ENCODE measurements around the gene KRTAP4-3. TPM values are rescaled to one million over a fixed set of nuclear protein-coding genes. Genes with fewer than 3 reads are reported as not detected.
"Not testable (repeated sequence)": the region's sequence is repeated elsewhere in the genome, so short reads cannot be mapped to it uniquely, and the experiment has no call there.

Gene KRTAP4-3
- total RNA-seq, 1 donor from 2014 or later: not detected

- Mint-ChIP-seq H3K9me3 (ENCODE audit: low read depth) (no peaks in the 10 kb centered on the region), H3K4me3 (ENCODE audit: unreplicated experiment) (no peak overlapping the region), H3K36me3 (ENCODE audit: low read depth) (no peaks in the 10 kb centered on the region), H3K27me3 (ENCODE audit: low read depth) (no peaks in the 10 kb centered on the region), H3K4me1 (ENCODE audit: low read depth) (peaks cover 38% of the 10 kb centered on the region), H3K27ac (ENCODE audit: unreplicated experiment) (no peak overlapping the region)
- DNase-seq (ENCODE audit: low spot score): no peak
- TF ChIP-seq CTCF (IDR thresholded peaks at IDR 0.05): no peak
These were observed 46.3 kb downstream of the KRTAP4-3 start for GRCh38 chr17:41121742-41122141.

- H3K9me3 Mint-ChIP-seq (ENCODE audit: low read depth); DNase-seq (ENCODE audit: low spot score); H3K36me3 Mint-ChIP-seq (ENCODE audit: low read depth); H3K4me3 Mint-ChIP-seq (ENCODE audit: unreplicated experiment); H3K27me3 Mint-ChIP-seq (ENCODE audit: low read depth): not testable (repeated sequence)
- Mint-ChIP-seq H3K27ac (ENCODE audit: unreplicated experiment) (peak overlapping the region; percentile 22), H3K4me1 (ENCODE audit: low read depth) (peaks cover 37% of the 10 kb centered on the region)
These were observed 48.0 kb downstream of the KRTAP4-3 start for GRCh38 chr17:41119696-41120690.

- Mint-ChIP-seq H3K27me3 (ENCODE audit: low read depth) (no peaks in the 10 kb centered on the region), H3K4me3 (ENCODE audit: unreplicated experiment) (no peak overlapping the region), H3K27ac (ENCODE audit: unreplicated experiment) (peak overlapping the region; percentile 2), H3K36me3 (ENCODE audit: low read depth) (no peaks in the 10 kb centered on the region), H3K4me1 (ENCODE audit: low read depth) (peaks cover 28% of the 10 kb centered on the region), H3K9me3 (ENCODE audit: low read depth) (no peaks in the 10 kb centered on the region)
- TF ChIP-seq CTCF (IDR thresholded peaks at IDR 0.05): no peak
- no peak for DNase-seq (ENCODE audit: low spot score)
These were observed 49.3 kb downstream of the KRTAP4-3 start for GRCh38 chr17:41118721-41119120.

- H3K4me3 Mint-ChIP-seq (ENCODE audit: unreplicated experiment); H3K9me3 Mint-ChIP-seq (ENCODE audit: low read depth); H3K27me3 Mint-ChIP-seq (ENCODE audit: low read depth); DNase-seq (ENCODE audit: low spot score); H3K36me3 Mint-ChIP-seq (ENCODE audit: low read depth): not testable (repeated sequence)
- H3K4me1 Mint-ChIP-seq (ENCODE audit: low read depth): peaks cover 23% of the 10 kb centered on the region
- H3K27ac Mint-ChIP-seq (ENCODE audit: unreplicated experiment): peak within 1 kb of the TSS; percentile 2
These were observed 50.1 kb downstream of the KRTAP4-3 start, which contains the start of gene KRTAP4-11 for GRCh38 chr17:41117846-41118386. Gene KRTAP4-11 (minus strand): TSS chr17:41118373. CDS start chr17:41118315, 58 bp downstream.

Other genes starting within 250 kb of the KRTAP4-3 start
- not detected in 3 replicates for gene KRT23, start 230.6 kb downstream of the KRTAP4-3 start, total RNA-seq
- gene KRT39, start 201.3 kb downstream of the KRTAP4-3 start, total RNA-seq: not detected in 3 replicates
- not detected in 3 replicates for gene KRT40, start 183.9 kb downstream of the KRTAP4-3 start, total RNA-seq
- gene KRTAP3-3, start 174.1 kb downstream of the KRTAP4-3 start, total RNA-seq: not detected in 3 replicates
- not detected in 3 replicates for gene KRTAP3-2, start 168.3 kb downstream of the KRTAP4-3 start, total RNA-seq
- not detected in 3 replicates for gene KRTAP3-1, start 159.1 kb downstream of the KRTAP4-3 start, total RNA-seq
- gene KRTAP1-5, start 141.0 kb downstream of the KRTAP4-3 start, total RNA-seq: not detected in 3 replicates
- not detected in 3 replicates for gene KRTAP1-4, start 138.0 kb downstream of the KRTAP4-3 start, total RNA-seq
- gene KRTAP1-3, start 133.3 kb downstream of the KRTAP4-3 start, total RNA-seq: not detected in 3 replicates
- not detected in 3 replicates for gene KRTAP1-1, start 126.8 kb downstream of the KRTAP4-3 start, total RNA-seq
- gene KRTAP2-1, start 120.9 kb downstream of the KRTAP4-3 start, total RNA-seq: not detected in 3 replicates
- gene KRTAP2-2, start 113.0 kb downstream of the KRTAP4-3 start, total RNA-seq: not detected in 3 replicates
- gene KRTAP2-3, start 108.1 kb downstream of the KRTAP4-3 start, total RNA-seq: not detected in 3 replicates
- gene KRTAP2-4, start 102.3 kb downstream of the KRTAP4-3 start, total RNA-seq: not detected in 3 replicates
- gene KRTAP4-7, start 84.1 kb downstream of the KRTAP4-3 start, total RNA-seq: not detected in 3 replicates
- not detected in 3 replicates for gene KRTAP4-8, start 70.1 kb downstream of the KRTAP4-3 start, total RNA-seq
- gene KRTAP4-16, start 66.0 kb downstream of the KRTAP4-3 start, total RNA-seq: not detected in 3 replicates
- gene KRTAP4-9, start 62.8 kb downstream of the KRTAP4-3 start, total RNA-seq: not detected in 3 replicates
- not detected in 3 replicates for gene KRTAP4-11, start 49.8 kb downstream of the KRTAP4-3 start, total RNA-seq
- not detected in 3 replicates for gene KRTAP4-12, start 44.0 kb downstream of the KRTAP4-3 start, total RNA-seq
- not detected in 3 replicates for gene KRTAP4-6, start 27.7 kb downstream of the KRTAP4-3 start, total RNA-seq
- not detected in 3 replicates for gene KRTAP4-5, start 18.4 kb downstream of the KRTAP4-3 start, total RNA-seq
- not detected in 3 replicates for gene KRTAP4-4, start 7.5 kb downstream of the KRTAP4-3 start, total RNA-seq
- not detected in 3 replicates for gene KRTAP4-2, start 10.0 kb upstream of the KRTAP4-3 start, total RNA-seq
- gene KRTAP4-1, start 16.7 kb upstream of the KRTAP4-3 start, total RNA-seq: not detected in 3 replicates
- not detected in 3 replicates for gene KRTAP9-1, start 21.7 kb upstream of the KRTAP4-3 start, total RNA-seq
- not detected in 3 replicates for gene KRTAP9-2, start 58.4 kb upstream of the KRTAP4-3 start, total RNA-seq
- gene KRTAP9-3, start 64.2 kb upstream of the KRTAP4-3 start, total RNA-seq: not detected in 3 replicates
- not detected in 3 replicates for gene KRTAP9-8, start 69.8 kb upstream of the KRTAP4-3 start, total RNA-seq
- gene KRTAP9-4, start 81.5 kb upstream of the KRTAP4-3 start, total RNA-seq: not detected in 3 replicates
- not detected in 3 replicates for gene KRTAP9-9, start 87.2 kb upstream of the KRTAP4-3 start, total RNA-seq
- gene KRTAP9-6, start 97.2 kb upstream of the KRTAP4-3 start, total RNA-seq: not detected in 3 replicates
- not detected in 3 replicates for gene KRTAP9-7, start 107.5 kb upstream of the KRTAP4-3 start, total RNA-seq
- not detected in 3 replicates for gene KRTAP29-1, start 134.6 kb upstream of the KRTAP4-3 start, total RNA-seq
- gene KRTAP16-1, start 141.1 kb upstream of the KRTAP4-3 start, total RNA-seq: not detected in 3 replicates
- gene KRTAP17-1, start 147.5 kb upstream of the KRTAP4-3 start, total RNA-seq: not detected in 3 replicates
- not detected in 3 replicates for gene KRT33A, start 182.6 kb upstream of the KRTAP4-3 start, total RNA-seq
- not detected in 3 replicates for gene KRT33B, start 201.6 kb upstream of the KRTAP4-3 start, total RNA-seq
- gene KRT34, start 214.1 kb upstream of the KRTAP4-3 start, total RNA-seq: not detected in 3 replicates
- not detected in 3 replicates for gene KRT31, start 229.4 kb upstream of the KRTAP4-3 start, total RNA-seq